Measurements from ENCODE around the gene ALDH2. TPM values are rescaled to one million over a fixed set of nuclear protein-coding genes. Genes with fewer than 3 reads are reported as not detected.
"Not testable (repeated sequence)": the region's sequence is repeated elsewhere in the genome, so short reads cannot be mapped to it uniquely, and the experiment has no call there.

Gene ALDH2
- total and polyA plus RNA-seq, 2 donors from 2014 or later = 178 to 318 TPM

DNA sequence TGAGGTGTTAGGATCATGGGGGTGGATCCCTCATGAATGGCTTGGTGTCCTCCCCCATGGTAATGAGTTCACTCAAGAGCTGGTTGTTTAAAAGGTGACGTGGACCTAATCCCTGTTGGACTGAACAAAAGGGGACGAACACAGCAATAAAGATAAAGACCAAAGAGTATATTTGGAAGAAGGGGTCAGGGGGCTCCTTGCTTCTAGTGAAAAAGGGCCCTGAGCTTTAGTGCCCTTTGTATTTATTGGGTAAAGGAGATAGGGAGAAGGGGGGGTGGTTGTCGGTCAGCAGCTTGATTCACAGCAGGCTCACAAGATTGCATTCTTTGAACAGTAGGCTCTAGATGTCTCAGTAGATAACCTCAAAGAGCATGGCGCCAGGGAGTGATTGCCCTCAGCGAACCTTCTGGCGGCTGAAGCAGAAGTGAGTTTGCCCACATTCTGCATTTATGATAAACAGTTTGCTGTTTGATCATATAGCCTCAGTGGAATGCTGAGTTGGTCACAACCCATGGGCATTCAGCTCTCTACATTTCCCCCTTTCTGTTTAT lies 49.4 kb downstream of the ALDH2 start:
- Histone ChIP-seq H3K36me3 (ENCODE audit: control insufficient read depth in 2 of 3, insufficient read depth in 3 of 3, low read length in 3 of 3) (peaks cover 0 to 3% (median 0%) of the 10 kb centered on the region in 3 donors), H3K4me3 (ENCODE audit: low read length in 3 of 3) (no peak overlapping the region), H3K9me3 (ENCODE audit: control insufficient read depth in 2 of 3, insufficient read depth in 1 of 3, low read length in 3 of 3) (no peaks in the 10 kb centered on the region), H3K4me1 (ENCODE audit: control insufficient read depth in 2 of 3, insufficient read depth in 2 of 3, low read depth in 1 of 3, low read length in 3 of 3) (no peaks in the 10 kb centered on the region), H3K27ac (ENCODE audit: low read depth in 2 of 2, low read length in 2 of 2) (no peak overlapping the region), H3K9ac (ENCODE audit: low read length in 3 of 3) (no peak overlapping the region), H3K27me3 (ENCODE audit: control insufficient read depth, insufficient read depth, low read length) (no peaks in the 10 kb centered on the region)
- no peak for DNase-seq
- TF ChIP-seq, protein P1, sequence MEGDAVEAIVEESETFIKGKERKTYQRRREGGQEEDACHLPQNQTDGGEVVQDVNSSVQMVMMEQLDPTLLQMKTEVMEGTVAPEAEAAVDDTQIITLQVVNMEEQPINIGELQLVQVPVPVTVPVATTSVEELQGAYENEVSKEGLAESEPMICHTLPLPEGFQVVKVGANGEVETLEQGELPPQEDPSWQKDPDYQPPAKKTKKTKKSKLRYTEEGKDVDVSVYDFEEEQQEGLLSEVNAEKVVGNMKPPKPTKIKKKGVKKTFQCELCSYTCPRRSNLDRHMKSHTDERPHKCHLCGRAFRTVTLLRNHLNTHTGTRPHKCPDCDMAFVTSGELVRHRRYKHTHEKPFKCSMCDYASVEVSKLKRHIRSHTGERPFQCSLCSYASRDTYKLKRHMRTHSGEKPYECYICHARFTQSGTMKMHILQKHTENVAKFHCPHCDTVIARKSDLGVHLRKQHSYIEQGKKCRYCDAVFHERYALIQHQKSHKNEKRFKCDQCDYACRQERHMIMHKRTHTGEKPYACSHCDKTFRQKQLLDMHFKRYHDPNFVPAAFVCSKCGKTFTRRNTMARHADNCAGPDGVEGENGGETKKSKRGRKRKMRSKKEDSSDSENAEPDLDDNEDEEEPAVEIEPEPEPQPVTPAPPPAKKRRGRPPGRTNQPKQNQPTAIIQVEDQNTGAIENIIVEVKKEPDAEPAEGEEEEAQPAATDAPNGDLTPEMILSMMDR (IDR thresholded peaks at IDR 0.05; ENCODE audit: borderline replicate concordance, extremely low read depth, insufficient read depth) = no peak
- intact Hi-C loops (cut with DNase I) = no loop called here
- no peak for FAIRE-seq

DNA sequence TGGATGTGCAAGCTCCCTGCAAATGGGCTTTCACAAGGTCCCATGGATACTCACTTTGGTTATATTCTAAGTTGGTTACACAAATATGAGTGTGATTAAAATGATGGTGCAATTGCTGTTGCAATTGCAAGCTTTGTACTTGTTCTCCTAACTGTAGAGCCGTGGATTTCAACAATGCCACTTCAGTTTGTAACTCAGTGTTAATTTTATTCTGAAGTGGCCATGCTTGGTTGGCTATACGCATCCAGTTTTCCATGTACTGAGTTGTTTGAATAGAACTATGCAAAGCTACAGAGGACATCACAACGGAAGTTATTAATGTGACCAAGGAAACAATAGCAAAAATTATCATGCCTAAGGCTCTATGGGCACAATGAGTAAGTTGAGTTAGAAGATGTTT lies 50.2 kb downstream of the ALDH2 start:
- H3K27ac ChIP-seq (ENCODE audit: low read depth in 2 of 2, low read length in 2 of 2); FAIRE-seq; H3K36me3 ChIP-seq (ENCODE audit: control insufficient read depth in 2 of 3, insufficient read depth in 3 of 3, low read length in 3 of 3); H3K4me1 ChIP-seq (ENCODE audit: control insufficient read depth in 2 of 3, insufficient read depth in 2 of 3, low read depth in 1 of 3, low read length in 3 of 3); DNase-seq; H3K9me3 ChIP-seq (ENCODE audit: control insufficient read depth in 2 of 3, insufficient read depth in 1 of 3, low read length in 3 of 3); intact Hi-C loops (cut with DNase I); H3K9ac ChIP-seq (ENCODE audit: low read length in 3 of 3); H3K27me3 ChIP-seq (ENCODE audit: control insufficient read depth, insufficient read depth, low read length); H3K4me3 ChIP-seq (ENCODE audit: low read length in 3 of 3): not testable (repeated sequence)

- intact Hi-C loops (cut with DNase I) = no loop called here
- FAIRE-seq (no peak), DNase-seq (no peak)
- no peak overlapping the region for H3K27ac ChIP-seq (ENCODE audit: low read depth in 2 of 2, low read length in 2 of 2)
- H3K9ac ChIP-seq (ENCODE audit: low read length in 3 of 3) = no peak overlapping the region
- no peaks in the 10 kb centered on the region for H3K27me3 ChIP-seq (ENCODE audit: control insufficient read depth, insufficient read depth, low read length)
- no peak overlapping the region for H3K4me3 ChIP-seq (ENCODE audit: low read length in 3 of 3)
- TF ChIP-seq, protein P1 (IDR thresholded peaks at IDR 0.05; ENCODE audit: borderline replicate concordance, extremely low read depth, insufficient read depth) = no peak
- H3K9me3 ChIP-seq (ENCODE audit: control insufficient read depth in 2 of 3, insufficient read depth in 1 of 3, low read length in 3 of 3) = no peaks in the 10 kb centered on the region
- no peaks in the 10 kb centered on the region for H3K4me1 ChIP-seq (ENCODE audit: control insufficient read depth in 2 of 3, insufficient read depth in 2 of 3, low read depth in 1 of 3, low read length in 3 of 3)
- H3K36me3 ChIP-seq (ENCODE audit: control insufficient read depth in 2 of 3, insufficient read depth in 3 of 3, low read length in 3 of 3) = no peaks in the 10 kb centered on the region
Observed at GRCh38 chr12:111818340-111818739, 51.6 kb downstream of the ALDH2 start.

GRCh38 chr12:111819191-111820158 lies 52.7 kb downstream of the ALDH2 start:
- FAIRE-seq = no peak

DNA sequence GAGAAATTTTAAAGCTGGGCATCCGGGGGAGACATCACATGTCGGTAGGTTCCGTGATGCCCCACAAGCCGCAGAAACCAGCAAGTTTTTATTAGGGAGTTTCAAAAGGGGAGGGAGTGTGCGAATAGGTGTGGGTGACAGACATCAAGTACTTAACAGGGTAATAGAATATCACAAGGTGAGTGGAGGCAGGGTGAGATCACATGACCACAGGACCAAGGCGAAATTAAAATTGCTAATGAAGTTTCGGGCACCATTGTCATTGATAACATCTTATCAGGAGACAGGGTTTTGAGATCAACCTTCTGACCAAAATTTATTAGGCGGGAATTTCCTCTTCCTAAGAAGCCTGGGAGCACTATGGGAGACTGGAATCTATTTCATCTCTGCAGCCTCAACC lies 54.1 kb downstream of the ALDH2 start:
- not testable (repeated sequence) for H3K9me3 ChIP-seq (ENCODE audit: control insufficient read depth in 2 of 3, insufficient read depth in 1 of 3, low read length in 3 of 3); FAIRE-seq; H3K27ac ChIP-seq (ENCODE audit: low read depth in 2 of 2, low read length in 2 of 2)

More at GRCh38 chr12:111819191-111820158, 52.7 kb downstream of the ALDH2 start:
- H3K4me3 ChIP-seq (ENCODE audit: low read length in 3 of 3) = no peak overlapping the region
- TF ChIP-seq, protein P1 (IDR thresholded peaks at IDR 0.05; ENCODE audit: borderline replicate concordance, extremely low read depth, insufficient read depth) = no peak
- H3K9ac ChIP-seq (ENCODE audit: low read length in 3 of 3) = no peak overlapping the region
- H3K27me3 ChIP-seq (ENCODE audit: control insufficient read depth, insufficient read depth, low read length) = no peaks in the 10 kb centered on the region
- peak in 3 of 5 donors; percentile 28 to 83 (median 75) for DNase-seq
- no peaks in the 10 kb centered on the region for H3K4me1 ChIP-seq (ENCODE audit: control insufficient read depth in 2 of 3, insufficient read depth in 2 of 3, low read depth in 1 of 3, low read length in 3 of 3)
- no peak overlapping the region for H3K27ac ChIP-seq (ENCODE audit: low read depth in 2 of 2, low read length in 2 of 2)
- H3K36me3 ChIP-seq (ENCODE audit: control insufficient read depth in 2 of 3, insufficient read depth in 3 of 3, low read length in 3 of 3) = no peaks in the 10 kb centered on the region
- no peaks in the 10 kb centered on the region for H3K9me3 ChIP-seq (ENCODE audit: control insufficient read depth in 2 of 3, insufficient read depth in 1 of 3, low read length in 3 of 3)
- intact Hi-C loops (cut with DNase I) = no loop called here

More for the DNA sequence above, 54.1 kb downstream of the ALDH2 start:
- H3K27me3 ChIP-seq (ENCODE audit: control insufficient read depth, insufficient read depth, low read length); intact Hi-C loops (cut with DNase I); H3K36me3 ChIP-seq (ENCODE audit: control insufficient read depth in 2 of 3, insufficient read depth in 3 of 3, low read length in 3 of 3); DNase-seq; H3K4me1 ChIP-seq (ENCODE audit: control insufficient read depth in 2 of 3, insufficient read depth in 2 of 3, low read depth in 1 of 3, low read length in 3 of 3); H3K9ac ChIP-seq (ENCODE audit: low read length in 3 of 3); H3K4me3 ChIP-seq (ENCODE audit: low read length in 3 of 3): not testable (repeated sequence)

Measured in kidney (tissue), 14 donors.